KMS-11 (cell line): ENCODE data around the gene EGFL7.

Experiments
- H2AFZ ChIP-seq: fragments of 200-600 bp; sonication (generic); 2 replicates; pipeline ENCODE4 v1.6.1; 2016; ENCODE audit warnings: antibody characterized with exemption, mixed run types, low read depth
- H3K27ac ChIP-seq: fragments of 200-600 bp; sonication (generic); 2 replicates; pipeline ENCODE4 v1.6.1; 2016; ENCODE audit warnings: mild to moderate bottlenecking, mixed run types
- H3K27me3 ChIP-seq: fragments of 200-600 bp; sonication (generic); 2 replicates; pipeline ENCODE4 v1.6.1; 2017; ENCODE audit warnings: mild to moderate bottlenecking, low read depth, mixed run types, moderate library complexity; ENCODE audit not compliant: insufficient read depth
- H3K36me3 ChIP-seq: fragments of 200-600 bp; sonication (generic); 2 replicates; pipeline ENCODE4 v1.6.1; 2017; ENCODE audit warnings: mild to moderate bottlenecking, mixed run types; ENCODE audit not compliant: insufficient read depth
- H3K4me1 ChIP-seq: fragments of 200-600 bp; sonication (generic); 2 replicates; pipeline ENCODE4 v1.6.1; 2016; ENCODE audit warnings: mild to moderate bottlenecking, low read depth, mixed run types; ENCODE audit not compliant: poor library complexity, severe bottlenecking
- H3K4me2 ChIP-seq: fragments of 200-600 bp; sonication (generic); 2 replicates; pipeline ENCODE4 v1.7.0; 2016; ENCODE audit warnings: mild to moderate bottlenecking, mixed run types
- H3K4me3 ChIP-seq: fragments of 200-600 bp; sonication (generic); IDR thresholded peaks from 2 replicates; pipeline ENCODE4 v1.6.1; 2017; ENCODE audit warnings: low read depth, low read length, mixed read lengths; ENCODE audit not compliant: insufficient read depth
- H3K79me2 ChIP-seq: fragments of 200-600 bp; sonication (generic); 2 replicates; pipeline ENCODE4 v1.6.1; 2016; ENCODE audit warnings: low read depth, mixed run types; ENCODE audit not compliant: insufficient read depth
- H3K9ac ChIP-seq: fragments of 200-600 bp; sonication (generic); 2 replicates; pipeline ENCODE4 v1.6.1; 2016; ENCODE audit warnings: mild to moderate bottlenecking, mixed run types
- H4K20me1 ChIP-seq: fragments of 200-600 bp; sonication (generic); 2 replicates; pipeline ENCODE4 v1.6.1; 2016; ENCODE audit warnings: mild to moderate bottlenecking, mixed run types; ENCODE audit not compliant: insufficient read depth
- TF ChIP-seq, protein P1 (sequence below): fragments of 200-600 bp; sonication (generic); conservative IDR thresholded peaks from 2 replicates; pipeline ENCODE4 v1.6.1; 2017; ENCODE audit warnings: low read depth, mild to moderate bottlenecking, antibody characterized with exemption, low read length, moderate library complexity, mixed read lengths

Gene EGFL7

GRCh38 chr9:136676297-136676794, 13.6 kb downstream of the EGFL7 start:
- TF ChIP-seq, protein P1, sequence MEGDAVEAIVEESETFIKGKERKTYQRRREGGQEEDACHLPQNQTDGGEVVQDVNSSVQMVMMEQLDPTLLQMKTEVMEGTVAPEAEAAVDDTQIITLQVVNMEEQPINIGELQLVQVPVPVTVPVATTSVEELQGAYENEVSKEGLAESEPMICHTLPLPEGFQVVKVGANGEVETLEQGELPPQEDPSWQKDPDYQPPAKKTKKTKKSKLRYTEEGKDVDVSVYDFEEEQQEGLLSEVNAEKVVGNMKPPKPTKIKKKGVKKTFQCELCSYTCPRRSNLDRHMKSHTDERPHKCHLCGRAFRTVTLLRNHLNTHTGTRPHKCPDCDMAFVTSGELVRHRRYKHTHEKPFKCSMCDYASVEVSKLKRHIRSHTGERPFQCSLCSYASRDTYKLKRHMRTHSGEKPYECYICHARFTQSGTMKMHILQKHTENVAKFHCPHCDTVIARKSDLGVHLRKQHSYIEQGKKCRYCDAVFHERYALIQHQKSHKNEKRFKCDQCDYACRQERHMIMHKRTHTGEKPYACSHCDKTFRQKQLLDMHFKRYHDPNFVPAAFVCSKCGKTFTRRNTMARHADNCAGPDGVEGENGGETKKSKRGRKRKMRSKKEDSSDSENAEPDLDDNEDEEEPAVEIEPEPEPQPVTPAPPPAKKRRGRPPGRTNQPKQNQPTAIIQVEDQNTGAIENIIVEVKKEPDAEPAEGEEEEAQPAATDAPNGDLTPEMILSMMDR, result no peak
- no peaks in the 10 kb centered on the region for H4K20me1 ChIP-seq
- H3K79me2 ChIP-seq, result no peaks in the 10 kb centered on the region
- H3K9ac ChIP-seq, result no peak overlapping the region
- H2AFZ ChIP-seq, result no peak overlapping the region
- no peaks in the 10 kb centered on the region; the same call in 1 of the 2 replicates for H3K27me3 ChIP-seq
- no peak overlapping the region for H3K4me3 ChIP-seq
- no peaks in the 10 kb centered on the region for H3K36me3 ChIP-seq
- no peaks in the 10 kb centered on the region for H3K4me1 ChIP-seq
- H3K27ac ChIP-seq, result no peak overlapping the region
- no peak overlapping the region for H3K4me2 ChIP-seq

DNA sequence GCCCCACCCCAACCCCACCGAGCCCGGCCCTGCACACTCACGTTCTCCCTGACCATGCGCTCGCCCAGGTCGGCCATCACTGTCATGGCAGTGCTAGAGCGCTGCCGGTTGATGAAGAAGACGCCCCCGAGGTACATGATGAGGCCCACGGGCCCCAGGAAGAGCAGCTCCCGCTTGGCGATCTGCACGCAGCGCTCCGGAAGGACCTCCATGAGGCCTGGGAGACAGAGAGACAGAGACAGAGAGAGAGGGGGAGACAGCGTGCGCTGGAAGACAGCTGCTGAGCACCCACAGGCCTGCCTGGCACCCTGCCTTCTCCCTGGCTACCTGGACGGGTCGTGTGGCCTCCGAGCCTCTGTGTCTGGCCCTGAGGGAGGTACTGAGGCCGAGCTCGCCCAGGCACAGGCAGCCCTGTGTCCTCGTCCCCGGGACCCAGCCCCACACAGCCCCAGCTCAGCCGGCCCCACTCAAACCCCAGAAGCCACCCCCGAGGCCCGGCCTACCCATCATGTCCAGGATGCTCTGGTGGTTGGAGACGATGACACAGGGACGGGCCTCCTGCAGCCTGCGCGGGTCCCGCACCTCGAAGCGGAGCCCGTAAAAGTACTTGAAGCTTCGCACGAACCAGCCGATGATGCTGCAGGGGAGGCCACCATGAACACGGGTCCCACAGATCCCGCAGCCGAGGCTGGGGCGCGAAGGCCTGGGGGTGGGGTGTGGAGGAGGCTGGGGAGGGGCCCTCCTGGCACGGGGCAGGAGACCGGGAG, 14.4 kb downstream of the EGFL7 start:
- H3K36me3 ChIP-seq, result no peaks in the 10 kb centered on the region
- H4K20me1 ChIP-seq, result no peaks in the 10 kb centered on the region
- H3K27me3 ChIP-seq, result no peaks in the 10 kb centered on the region
- no peak overlapping the region for H3K4me3 ChIP-seq
- no peak overlapping the region for H3K27ac ChIP-seq
- TF ChIP-seq, protein P1, result no peak
- H2AFZ ChIP-seq, result no peak overlapping the region
- H3K79me2 ChIP-seq, result no peaks in the 10 kb centered on the region
- no peak overlapping the region for H3K9ac ChIP-seq
- no peak overlapping the region for H3K4me2 ChIP-seq
- H3K4me1 ChIP-seq, result no peaks in the 10 kb centered on the region

GRCh38 chr9:136678034-136678433, 15.3 kb downstream of the EGFL7 start:
- Histone ChIP-seq H3K4me1 (no peaks in the 10 kb centered on the region), H4K20me1 (no peaks in the 10 kb centered on the region), H3K36me3 (no peaks in the 10 kb centered on the region), H3K27ac (no peak overlapping the region), H3K4me2 (no peak overlapping the region), H3K9ac (no peak overlapping the region), H3K4me3 (no peak overlapping the region), H3K27me3 (no peaks in the 10 kb centered on the region), H3K79me2 (no peaks in the 10 kb centered on the region), H2AFZ (no peak overlapping the region)
- TF ChIP-seq, protein P1, result no peak

- H3K9ac ChIP-seq, result no peak overlapping the region
- H3K27me3 ChIP-seq, result no peaks in the 10 kb centered on the region
- no peaks in the 10 kb centered on the region for H3K79me2 ChIP-seq
- H4K20me1 ChIP-seq, result no peaks in the 10 kb centered on the region
- TF ChIP-seq, protein P1, result no peak
- no peak overlapping the region for H2AFZ ChIP-seq
- no peaks in the 10 kb centered on the region for H3K36me3 ChIP-seq
- H3K4me2 ChIP-seq, result no peak overlapping the region
- no peak overlapping the region for H3K27ac ChIP-seq
- H3K4me1 ChIP-seq, result no peaks in the 10 kb centered on the region
- no peak overlapping the region for H3K4me3 ChIP-seq
These were observed 15.9 kb downstream of the EGFL7 start for GRCh38 chr9:136678624-136679023.
